Epidermal melanocyte (primary cell): Measurements from ENCODE around the gene RELCH.
A peak's percentile ranks its signal among the peaks of the same experiment; 100 is the strongest.
"Not testable (repeated sequence)": the region's sequence is repeated elsewhere in the genome, so short reads cannot be mapped to it uniquely, and the experiment has no call there.

Experiments used
- DNase-seq: peaks from one replicate; pipeline ENCODE4 v3.0.0; 2011; ENCODE audit warnings: low spot score; ENCODE audit not compliant: insufficient read length

RELCH gene

GRCh38 chr18:62186774-62187542 lies at the start of gene RELCH, which contains the start of gene PIGN:
Gene RELCH, plus strand, starts transcription at chr18:62187255. Its CDS starts 251 bp downstream, at chr18:62187506.
Gene PIGN, minus strand, starts transcription at chr18:62187056. Its CDS starts 25,703 bp downstream, at chr18:62161353.
- DNase-seq = peak; percentile 90

- no peak for DNase-seq
Observed at GRCh38 chr18:62138461-62139235, 48.4 kb upstream of the RELCH start.

- DNase-seq = no peak
Observed at GRCh38 chr18:62140259-62140658, 46.8 kb upstream of the RELCH start.

- DNase-seq = no peak
Observed at GRCh38 chr18:62144338-62144737, 42.7 kb upstream of the RELCH start.

- DNase-seq = no peak
Observed at GRCh38 chr18:62151068-62151771, 35.8 kb upstream of the RELCH start.

GRCh38 chr18:62152844-62153243 lies 34.2 kb upstream of the RELCH start:
- DNase-seq = no peak

GRCh38 chr18:62157843-62158242 lies 29.2 kb upstream of the RELCH start:
- DNase-seq = no peak

- DNase-seq = no peak
Observed at GRCh38 chr18:62164310-62164709, 22.7 kb upstream of the RELCH start.

GRCh38 chr18:62164855-62165487 lies 22.1 kb upstream of the RELCH start:
- DNase-seq = no peak

GRCh38 chr18:62165583-62165982 lies 21.5 kb upstream of the RELCH start:
- DNase-seq = no peak

- DNase-seq = not testable (repeated sequence)
Observed at GRCh38 chr18:62166524-62166923, 20.5 kb upstream of the RELCH start.

- no peak for DNase-seq
Observed at GRCh38 chr18:62170857-62171256, 16.2 kb upstream of the RELCH start.

- DNase-seq = no peak
Observed at GRCh38 chr18:62172298-62172697, 14.8 kb upstream of the RELCH start.

- DNase-seq = no peak
Observed at GRCh38 chr18:62175521-62175920, 11.5 kb upstream of the RELCH start.

- DNase-seq = no peak
Observed at GRCh38 chr18:62177271-62177670, 9.8 kb upstream of the RELCH start.

- no peak for DNase-seq
Observed at GRCh38 chr18:62179213-62179612, 7.8 kb upstream of the RELCH start.

- no peak for DNase-seq
Observed at GRCh38 chr18:62182220-62182619, 4.8 kb upstream of the RELCH start.

- no peak for DNase-seq
Observed at GRCh38 chr18:62183578-62184195, 3.4 kb upstream of the RELCH start.

- no peak for DNase-seq
Observed at GRCh38 chr18:62186499-62186773, 619 bp upstream of the RELCH start.

- no peak for DNase-seq
Observed at GRCh38 chr18:62187543-62188510, 772 bp downstream of the RELCH start.
